RKO (cell line): ENCODE results near the gene ERBB4.
A peak's percentile ranks its signal among the peaks of the same experiment; 100 is the strongest.
"Not testable (repeated sequence)": the region's sequence is repeated elsewhere in the genome, so short reads cannot be mapped to it uniquely, and the experiment has no call there.

Experiments
- DNase-seq: peaks from one replicate; pipeline ENCODE4 v3.0.0-alpha.2; 2016; ENCODE audit warnings: low spot score

The ERBB4 gene

GRCh38 chr2:211722928-211723327, 815.7 kb downstream of the ERBB4 start:
- no peak for DNase-seq

GRCh38 chr2:211721874-211722273, 816.7 kb downstream of the ERBB4 start:
- not testable (repeated sequence) for DNase-seq

- DNase-seq: no peak
Observed at GRCh38 chr2:211709389-211709788, 829.2 kb downstream of the ERBB4 start.

- DNase-seq: no peak
Observed at GRCh38 chr2:211692689-211693088, 845.9 kb downstream of the ERBB4 start.

GRCh38 chr2:211690736-211691135, 847.9 kb downstream of the ERBB4 start:
- DNase-seq: no peak

- no peak for DNase-seq
Observed at GRCh38 chr2:211688196-211688595, 850.4 kb downstream of the ERBB4 start.

GRCh38 chr2:211674715-211675114, 863.9 kb downstream of the ERBB4 start:
- DNase-seq: no peak

- DNase-seq: no peak
Observed at GRCh38 chr2:211673133-211673905, 865.3 kb downstream of the ERBB4 start.

GRCh38 chr2:211671977-211672376, 866.6 kb downstream of the ERBB4 start:
- no peak for DNase-seq

GRCh38 chr2:211665299-211665698, 873.3 kb downstream of the ERBB4 start:
- DNase-seq: no peak

- no peak for DNase-seq
Observed at GRCh38 chr2:211664321-211664720, 874.3 kb downstream of the ERBB4 start.

GRCh38 chr2:211654211-211654780, 884.3 kb downstream of the ERBB4 start:
- no peak for DNase-seq

- DNase-seq: no peak
Observed at GRCh38 chr2:211652327-211652726, 886.3 kb downstream of the ERBB4 start.

- DNase-seq: no peak
Observed at GRCh38 chr2:211649331-211649730, 889.3 kb downstream of the ERBB4 start.

GRCh38 chr2:211631503-211631902, 907.1 kb downstream of the ERBB4 start:
- DNase-seq: no peak

- no peak for DNase-seq
Observed at GRCh38 chr2:211623096-211623495, 915.5 kb downstream of the ERBB4 start.

GRCh38 chr2:211620986-211621385, 917.6 kb downstream of the ERBB4 start:
- DNase-seq: no peak

- DNase-seq: no peak
Observed at GRCh38 chr2:211617803-211618202, 920.8 kb downstream of the ERBB4 start.

- no peak for DNase-seq
Observed at GRCh38 chr2:211611621-211612020, 927.0 kb downstream of the ERBB4 start.

- DNase-seq: peak; percentile 68
Observed at GRCh38 chr2:211611061-211611518, 927.5 kb downstream of the ERBB4 start.

- no peak for DNase-seq
Observed at GRCh38 chr2:211609127-211609526, 929.5 kb downstream of the ERBB4 start.

- DNase-seq: no peak
Observed at GRCh38 chr2:211599146-211599545, 939.5 kb downstream of the ERBB4 start.

GRCh38 chr2:211598238-211598637, 940.4 kb downstream of the ERBB4 start:
- DNase-seq: no peak

GRCh38 chr2:211592006-211592405, 946.6 kb downstream of the ERBB4 start:
- DNase-seq: not testable (repeated sequence)
